ENCODE measurements around the gene ZNRF2.

DNA sequence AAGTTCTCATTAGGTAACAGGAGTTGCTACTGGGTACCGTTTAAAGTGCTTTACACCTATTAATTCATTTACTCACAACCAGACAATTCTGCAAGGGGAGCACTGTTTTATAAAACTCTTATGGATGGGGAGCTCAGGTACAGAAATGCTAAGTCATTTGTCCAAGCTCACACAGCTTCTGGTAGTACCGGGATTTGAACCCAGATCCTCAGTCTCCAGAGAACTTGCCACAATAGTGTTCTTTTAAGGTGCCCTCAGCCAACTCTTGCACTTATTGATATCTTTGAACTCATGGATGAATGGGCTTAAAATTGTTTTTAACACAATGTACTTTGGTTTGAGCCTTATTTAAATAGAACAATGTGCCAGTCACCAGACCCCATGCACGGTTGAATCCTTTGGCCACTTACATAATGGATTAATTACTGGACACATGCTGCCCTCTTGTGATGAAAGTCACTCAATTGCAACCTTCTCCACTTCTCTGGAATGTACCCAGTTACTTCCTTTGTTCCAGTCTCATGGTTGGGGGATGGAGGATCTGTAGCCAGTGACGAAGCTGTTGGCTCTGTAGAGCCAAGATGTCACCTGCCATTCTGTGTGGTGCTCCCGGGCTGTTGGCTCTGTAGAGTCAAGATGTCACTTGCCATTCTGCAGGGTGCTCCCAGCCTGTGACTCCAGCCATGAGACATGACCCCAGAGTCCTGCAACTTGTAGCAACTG is 128.5 kb downstream of the ZNRF2 start:
- no peak for TF ChIP-seq POLR2A (IDR thresholded peaks at IDR 0.05)
- TF ChIP-seq, protein P1, sequence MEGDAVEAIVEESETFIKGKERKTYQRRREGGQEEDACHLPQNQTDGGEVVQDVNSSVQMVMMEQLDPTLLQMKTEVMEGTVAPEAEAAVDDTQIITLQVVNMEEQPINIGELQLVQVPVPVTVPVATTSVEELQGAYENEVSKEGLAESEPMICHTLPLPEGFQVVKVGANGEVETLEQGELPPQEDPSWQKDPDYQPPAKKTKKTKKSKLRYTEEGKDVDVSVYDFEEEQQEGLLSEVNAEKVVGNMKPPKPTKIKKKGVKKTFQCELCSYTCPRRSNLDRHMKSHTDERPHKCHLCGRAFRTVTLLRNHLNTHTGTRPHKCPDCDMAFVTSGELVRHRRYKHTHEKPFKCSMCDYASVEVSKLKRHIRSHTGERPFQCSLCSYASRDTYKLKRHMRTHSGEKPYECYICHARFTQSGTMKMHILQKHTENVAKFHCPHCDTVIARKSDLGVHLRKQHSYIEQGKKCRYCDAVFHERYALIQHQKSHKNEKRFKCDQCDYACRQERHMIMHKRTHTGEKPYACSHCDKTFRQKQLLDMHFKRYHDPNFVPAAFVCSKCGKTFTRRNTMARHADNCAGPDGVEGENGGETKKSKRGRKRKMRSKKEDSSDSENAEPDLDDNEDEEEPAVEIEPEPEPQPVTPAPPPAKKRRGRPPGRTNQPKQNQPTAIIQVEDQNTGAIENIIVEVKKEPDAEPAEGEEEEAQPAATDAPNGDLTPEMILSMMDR (IDR thresholded peaks at IDR 0.05), result peak in 5 of 6 experiments; percentile 51 to 75 (median 65)

Data from adrenal gland (tissue), 5 donors.